PFSK-1 (cell line): Measurements from ENCODE around the gene NUP107. TPM values are rescaled to one million over a fixed set of nuclear protein-coding genes. Genes with fewer than 3 reads are reported as not detected.

Experiments used
- FOXP2 ChIP-seq: optimal IDR thresholded peaks from 2 replicates; pipeline ENCODE3; 2011; ENCODE audit warnings: borderline replicate concordance, control low read depth, inconsistent platforms; ENCODE audit not compliant: insufficient read depth; ENCODE audit errors: extremely low read length, extremely low read depth
- POLR2AphosphoS5 ChIP-seq: IDR thresholded peaks from 2 replicates; pipeline ENCODE4 v1.6.1; 2012; ENCODE audit warnings: low read depth, mild to moderate bottlenecking, control low read depth, low read length, moderate library complexity
- REST ChIP-seq, 2 experiments: IDR thresholded peaks; 2 replicates each; pipeline versions ENCODE4 v1.6.1 to v1.8.0; 2011 to 2012; ENCODE audit warnings: low read depth in 2 of 2, low read length in 2 of 2, control low read depth in 1 of 2, inconsistent platforms in 1 of 2, mild to moderate bottlenecking in 1 of 2, moderate library complexity in 1 of 2; ENCODE audit not compliant: insufficient read depth in 1 of 2
- SIN3A ChIP-seq: IDR thresholded peaks from 2 replicates; pipeline ENCODE4 v1.6.1; 2012; ENCODE audit warnings: mild to moderate bottlenecking, low read length, moderate library complexity, borderline replicate concordance; ENCODE audit not compliant: insufficient read depth
- TAF1 ChIP-seq: IDR thresholded peaks from 2 replicates; pipeline ENCODE4 v1.6.1; 2012; ENCODE audit warnings: low read length, control low read depth, borderline replicate concordance; ENCODE audit not compliant: insufficient read depth
- polyA plus RNA-seq: library from polyadenylated mRNA; unstranded; fragments of >200 nt; gene quantifications from one replicate; pipeline ENCODE4 v1.2.1, GENCODE V29; 2012; ENCODE audit warnings: low read depth, missing spikeins; ENCODE audit not compliant: insufficient read length

The NUP107 gene
- 30.9 TPM for polyA plus RNA-seq

DNA sequence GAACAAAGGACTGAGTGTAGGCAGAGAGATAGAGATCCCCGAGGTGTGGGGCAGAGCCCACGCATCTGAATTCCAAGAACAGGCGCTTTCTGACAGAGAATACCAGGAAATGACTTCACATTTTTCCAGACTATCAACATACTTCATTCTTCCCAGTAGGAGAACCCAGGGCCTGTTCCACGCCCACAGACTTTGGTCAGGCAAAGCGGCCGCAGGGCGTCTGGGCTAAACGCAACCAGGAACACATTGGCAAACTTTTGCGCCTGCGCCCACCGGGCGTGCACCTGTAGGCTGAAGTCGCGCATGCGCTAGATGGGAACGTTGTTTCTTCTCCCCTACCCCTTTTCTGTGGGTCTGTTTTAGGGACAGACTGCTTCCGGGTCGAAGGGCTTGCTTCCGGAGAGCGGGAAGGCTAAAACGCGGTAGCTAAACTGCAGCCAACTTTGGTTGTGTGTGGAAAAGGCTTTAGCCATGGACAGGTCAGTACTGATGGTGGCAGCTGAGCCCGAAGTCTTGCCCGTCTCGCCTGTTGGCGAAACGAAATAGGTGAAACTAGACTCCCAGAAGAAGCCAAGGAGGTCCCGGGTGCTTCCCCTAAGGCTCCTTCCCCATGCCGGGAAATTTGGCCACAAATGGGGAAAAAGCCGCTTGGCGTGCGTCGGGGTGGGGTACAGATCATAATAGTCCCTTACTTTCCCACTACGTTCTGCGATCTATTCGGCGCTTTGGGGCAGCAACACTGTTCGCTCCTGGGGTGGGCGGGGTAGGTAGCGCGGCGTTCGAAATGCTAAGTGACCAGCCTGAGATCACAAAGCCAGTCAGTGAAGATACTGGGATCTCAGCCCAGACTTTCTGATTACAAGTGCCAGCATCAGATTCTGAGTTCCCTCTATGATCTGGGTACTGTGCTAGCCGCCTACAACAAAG is at the start of gene NUP107:
NUP107 (plus strand) TSS at position 384 of the 927 bp plus-strand sequence; CDS start at position 472, 88 bp downstream.
- TF ChIP-seq TAF1 (peak; percentile 94; the same call in 1 of the 2 replicates), SIN3A (no peak; the same call in 1 of the 2 replicates), FOXP2 (peak; percentile 58), POLR2AphosphoS5 (peak; percentile 79)

GRCh38 chr12:68638171-68638570 is 48.6 kb upstream of the NUP107 start:
- TF ChIP-seq POLR2AphosphoS5 (no peak), REST (IDR thresholded peaks at IDR 0.05; ENCODE audit: insufficient read depth in 1 of 2, low read depth in 2 of 2, low read length in 2 of 2) (no peak), FOXP2 (no peak), TAF1 (no peak), SIN3A (no peak)

DNA sequence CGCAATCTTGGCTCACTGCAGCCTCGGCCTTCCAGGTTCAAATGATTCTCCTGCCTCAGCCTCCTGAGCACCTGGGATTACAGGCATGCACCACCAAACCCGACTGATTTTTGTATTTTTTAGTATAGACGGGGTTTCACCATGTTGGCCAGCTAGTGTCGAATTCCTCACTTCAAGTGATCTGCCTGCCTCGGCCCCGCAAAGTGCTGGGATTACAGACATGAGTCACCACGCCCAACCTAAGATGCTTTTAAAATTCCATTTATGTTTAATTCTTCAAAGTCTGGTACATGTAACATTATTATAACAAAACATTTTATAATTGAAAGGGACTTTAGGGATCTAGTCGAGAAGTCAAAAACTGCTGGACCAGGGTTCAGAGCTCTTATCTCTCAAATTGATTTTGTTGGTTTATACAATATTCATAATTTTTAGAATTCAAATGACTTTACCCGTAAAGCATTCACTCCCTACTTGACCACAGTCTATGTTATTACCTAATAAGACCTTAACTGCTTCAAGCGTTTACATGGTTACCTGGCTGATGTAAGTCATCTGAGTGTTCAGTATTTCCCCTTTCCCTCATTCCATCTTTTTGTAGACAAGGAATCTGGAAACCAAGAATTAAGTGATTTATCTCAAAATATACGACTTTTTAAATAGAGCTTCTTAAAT is 47.9 kb upstream of the NUP107 start:
- no peak for TF ChIP-seq REST (IDR thresholded peaks at IDR 0.05; ENCODE audit: insufficient read depth in 1 of 2, low read depth in 2 of 2, low read length in 2 of 2)
- no peak for TF ChIP-seq POLR2AphosphoS5
- no peak for TF ChIP-seq TAF1
- no peak for TF ChIP-seq SIN3A

- TF ChIP-seq TAF1 (no peak), FOXP2 (no peak), SIN3A (no peak), POLR2AphosphoS5 (no peak), REST (IDR thresholded peaks at IDR 0.05; ENCODE audit: insufficient read depth in 1 of 2, low read depth in 2 of 2, low read length in 2 of 2) (no peak)
These were observed 47.4 kb upstream of the NUP107 start for GRCh38 chr12:68639396-68639767.

DNA sequence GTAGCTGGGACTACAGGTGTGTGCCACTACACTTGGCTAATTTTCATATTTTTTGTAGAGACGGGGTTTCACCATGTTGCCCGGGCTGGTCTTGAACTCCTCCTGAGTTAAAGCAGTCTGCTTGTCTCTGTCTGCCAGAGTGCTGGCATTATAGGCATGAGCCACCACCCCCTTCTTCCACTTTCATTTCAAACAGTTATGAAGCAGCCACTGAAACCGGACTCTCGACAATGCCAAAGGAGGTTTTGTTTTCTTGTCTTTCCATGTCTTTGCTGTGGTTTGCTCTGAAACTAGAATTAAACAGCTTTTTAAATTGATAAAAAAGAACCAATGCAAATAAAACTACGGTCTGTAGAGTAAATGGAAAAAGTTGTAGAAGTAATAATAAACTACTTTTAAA is 45.6 kb upstream of the NUP107 start:
- TF ChIP-seq FOXP2 (no peak), TAF1 (no peak), POLR2AphosphoS5 (no peak), REST (IDR thresholded peaks at IDR 0.05; ENCODE audit: insufficient read depth in 1 of 2, low read depth in 2 of 2, low read length in 2 of 2) (no peak), SIN3A (no peak)
